Right ventricle myocardium inferior (tissue), 1 donor: Measurements from ENCODE around the gene MASP2. TPM values are rescaled to one million over a fixed set of nuclear protein-coding genes. Genes with fewer than 3 reads are reported as not detected.
"Not testable (repeated sequence)": the region's sequence is repeated elsewhere in the genome, so short reads cannot be mapped to it uniquely, and the experiment has no call there.

ENCODE experiments used
- ATAC-seq: fragments of 200-7000 bp; cut with Tn5 transposase; one replicate; pipeline ENCODE4 v1.9.1; 2020; ENCODE audit warnings: mild to moderate bottlenecking, moderate library complexity
- DNase-seq: peaks from one replicate; pipeline ENCODE4 v3.0.0; 2021; ENCODE audit errors: missing footprints
- intact Hi-C: fragments of 100-400 bp; cut with DNase I; formaldehyde crosslinking; loops from one replicate; pipeline ENCODE4 v1.11.0; 2022
- total RNA-seq: library from RNA; stranded (reverse); fragmentation: NEBNext Ultra II Directional; extraction: Animal tissue kit (Norgen Biotek cat#: 25700); gene quantifications from one replicate; pipeline ENCODE4 v1.2.1, GENCODE V29; 2021
- donor health status: DM: no; HTN: yes; CAD: no; lungs with severe emphysema.

MASP2 gene
- total RNA-seq, 1 donor from 2014 or later = not detected

- intact Hi-C loops = no loop called here
- no peak for ATAC-seq
- no peak for DNase-seq
Observed at GRCh38 chr1:11042995-11043874, 3.8 kb downstream of the MASP2 start.

- no peak for DNase-seq
- ATAC-seq = no peak
- intact Hi-C loops = no loop called here
Observed at GRCh38 chr1:11042065-11042464, 5.0 kb downstream of the MASP2 start.

GRCh38 chr1:11041048-11041447 lies 6.0 kb downstream of the MASP2 start:
- ATAC-seq (no peak), DNase-seq (no peak)
- intact Hi-C loops = no loop called here

- intact Hi-C loops, ATAC-seq, DNase-seq: not testable (repeated sequence)
Observed at GRCh38 chr1:11040105-11040429, 7.0 kb downstream of the MASP2 start.

DNA sequence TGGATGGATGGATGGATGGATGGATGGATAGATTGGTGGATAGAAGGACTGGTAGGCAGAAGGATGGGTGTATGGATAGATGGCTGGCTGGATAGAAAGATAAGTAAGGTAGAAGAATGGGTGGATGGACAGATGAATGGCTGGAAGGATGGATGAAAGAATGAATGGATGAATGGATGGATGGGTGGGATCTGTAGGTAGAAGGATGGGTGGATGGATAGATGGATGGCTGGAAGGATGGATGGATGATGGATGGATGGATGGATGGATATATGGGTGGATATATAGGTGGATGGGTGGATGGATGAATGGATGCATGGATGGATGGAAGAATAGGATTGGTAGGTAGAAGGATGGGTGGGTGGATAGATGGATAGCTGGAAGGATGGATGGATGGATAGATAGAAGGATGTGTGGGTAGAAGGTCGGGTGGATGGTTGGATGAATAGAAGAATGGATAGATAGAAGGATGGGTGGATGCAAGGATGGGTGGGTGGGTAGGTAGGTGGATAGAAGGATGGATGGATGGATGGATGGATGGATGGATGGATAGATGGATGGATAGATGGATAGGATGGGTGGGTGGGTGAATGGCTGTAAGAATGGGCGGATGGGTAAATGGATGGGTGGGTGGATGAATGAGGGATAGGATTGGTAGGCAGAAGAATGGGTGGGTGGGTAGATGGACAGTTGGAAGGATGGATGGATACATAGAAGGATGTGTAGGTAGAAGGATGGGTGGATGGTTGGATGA lies 7.5 kb downstream of the MASP2 start:
- intact Hi-C loops = no loop called here
- DNase-seq (no peak), ATAC-seq (no peak)

GRCh38 chr1:11037740-11038182 lies 9.3 kb downstream of the MASP2 start:
- ATAC-seq (peak; percentile 94), DNase-seq (peak; percentile 93)
- intact Hi-C loops = loop anchor here (1.0 kb wide), 1 partner anchor 605 kb away; no protein-coding TSS in a partner anchor

GRCh38 chr1:11037019-11037739 lies 9.9 kb downstream of the MASP2 start:
- ATAC-seq, DNase-seq: not testable (repeated sequence)
- intact Hi-C loops = loop anchor here (1.0 kb wide), 1 partner anchor 605 kb away; no protein-coding TSS in a partner anchor

GRCh38 chr1:11031624-11032262 lies 15.3 kb downstream of the MASP2 start:
- no peak for ATAC-seq
- DNase-seq = no peak
- intact Hi-C loops = no loop called here

- no peak for DNase-seq
- intact Hi-C loops = no loop called here
- no peak for ATAC-seq
Observed at GRCh38 chr1:11030865-11031264, 16.2 kb downstream of the MASP2 start.

DNA sequence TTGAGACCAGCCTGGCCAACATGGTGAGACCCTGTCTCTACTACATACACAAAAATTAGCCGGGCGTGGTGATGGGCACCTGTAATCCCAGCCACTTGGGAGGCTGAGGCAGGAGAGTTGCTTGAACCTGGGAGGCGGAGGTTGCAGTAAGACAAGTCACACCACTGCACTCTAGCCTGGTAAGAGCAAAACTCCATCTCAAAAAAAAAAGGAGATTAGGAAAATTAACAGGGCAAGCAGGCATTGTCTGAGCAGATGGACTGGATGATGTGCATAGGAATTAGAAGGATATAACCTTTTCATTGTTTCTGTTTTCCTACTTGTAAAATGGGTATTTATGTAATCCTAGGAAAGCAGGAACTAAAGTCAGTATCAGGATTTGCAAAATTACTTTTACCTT lies 19.0 kb downstream of the MASP2 start:
- DNase-seq (no peak), ATAC-seq (no peak)
- intact Hi-C loops = no loop called here

DNA sequence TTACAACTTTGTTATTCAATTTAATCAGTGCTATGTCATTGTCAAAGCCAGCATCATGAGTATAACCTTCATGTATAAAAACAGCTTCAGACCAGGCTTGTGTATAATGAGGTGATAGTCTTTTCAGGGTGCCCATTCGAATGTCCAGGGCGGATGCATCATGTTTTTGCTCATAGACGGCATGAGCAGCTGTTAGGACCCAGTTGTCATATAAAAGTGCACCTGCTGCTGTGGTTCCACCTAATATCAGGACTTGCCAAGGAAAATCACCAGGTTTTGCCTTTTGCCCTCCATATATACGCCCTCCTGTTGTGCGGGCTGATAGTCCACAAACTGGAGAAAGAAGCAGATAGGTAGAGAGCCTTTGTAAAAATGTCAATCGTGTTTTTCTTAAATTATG lies 19.7 kb downstream of the MASP2 start:
- ATAC-seq (no peak), DNase-seq (no peak)
- intact Hi-C loops = no loop called here

DNA sequence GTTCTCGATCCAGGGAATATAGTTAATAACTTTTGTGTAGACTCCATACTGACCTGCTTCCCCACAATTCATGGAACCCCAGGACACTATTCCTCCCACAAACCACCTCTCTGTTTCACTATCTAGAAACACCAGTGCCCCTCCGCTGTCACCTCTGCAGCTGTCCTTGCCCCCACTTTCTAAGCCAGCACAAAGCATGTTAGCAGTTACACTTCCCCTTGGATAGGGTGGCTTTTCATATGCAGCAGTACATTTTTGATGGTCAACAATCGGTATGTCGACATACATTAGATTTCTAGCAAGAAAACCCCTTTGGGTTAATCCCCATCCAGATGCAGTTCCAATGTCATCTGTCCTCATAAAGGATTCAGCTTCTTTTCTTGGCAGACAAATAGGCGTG lies 20.1 kb downstream of the MASP2 start:
- ATAC-seq (no peak), DNase-seq (no peak)
- intact Hi-C loops = no loop called here

- ATAC-seq (no peak), DNase-seq (no peak)
- intact Hi-C loops = no loop called here
Observed at GRCh38 chr1:11026052-11026451, 21.0 kb downstream of the MASP2 start.

DNA sequence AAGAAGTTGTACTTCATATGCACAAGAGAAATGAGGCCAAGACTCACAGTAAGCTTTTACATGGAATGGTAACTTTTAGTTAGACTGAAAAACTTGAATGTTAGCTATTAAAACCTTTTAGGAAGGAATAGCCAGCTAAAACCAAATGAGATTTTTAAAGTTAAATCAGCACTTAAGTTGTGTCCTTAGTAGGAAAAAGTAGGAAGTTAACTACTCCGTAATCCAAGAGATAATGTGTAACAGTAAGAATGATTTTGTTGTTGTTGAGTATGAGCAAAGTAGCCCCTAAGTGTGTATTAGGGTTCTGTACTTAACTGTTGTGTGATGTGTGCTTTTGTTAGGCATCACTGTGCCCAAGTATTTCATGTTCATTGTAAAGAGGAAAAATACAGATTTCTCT lies 21.4 kb downstream of the MASP2 start:
- intact Hi-C loops = no loop called here
- DNase-seq = no peak
- ATAC-seq = no peak

GRCh38 chr1:11024874-11025203 lies 22.2 kb downstream of the MASP2 start:
- no peak for DNase-seq
- intact Hi-C loops = no loop called here
- no peak for ATAC-seq

DNA sequence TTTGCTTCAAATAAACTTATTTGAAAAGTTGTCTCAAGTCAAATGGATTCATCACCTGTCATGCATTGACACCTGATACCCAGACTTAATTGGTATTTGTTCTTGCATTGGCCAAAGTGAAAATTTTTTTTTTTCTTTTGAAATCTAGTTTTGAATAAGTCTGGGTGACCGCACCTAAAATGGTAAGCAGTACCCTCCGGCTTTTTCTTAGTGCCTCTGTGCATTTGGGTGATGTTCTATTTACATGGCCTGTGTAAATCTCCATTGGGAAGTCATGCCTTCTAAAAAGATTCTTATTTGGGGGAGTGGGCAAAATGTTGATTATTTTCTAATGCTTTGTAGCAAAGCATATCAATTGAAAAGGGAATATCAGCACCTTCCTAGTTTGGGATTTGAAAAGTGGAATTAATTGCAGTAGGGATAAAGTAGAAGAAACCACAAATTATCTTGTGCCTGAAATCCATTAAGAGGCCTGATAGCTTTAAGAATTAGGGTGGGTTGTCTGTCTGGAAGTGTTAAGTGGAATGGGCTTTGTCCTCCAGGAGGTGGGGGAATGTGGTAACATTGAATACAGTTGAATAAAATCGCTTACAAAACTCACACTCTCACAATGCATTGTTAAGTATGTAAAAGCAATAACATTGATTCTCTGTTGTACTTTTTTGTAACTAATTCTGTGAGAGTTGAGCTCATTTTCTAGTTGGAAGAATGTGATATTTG lies 22.7 kb downstream of the MASP2 start:
- DNase-seq (no peak), ATAC-seq (no peak)
- intact Hi-C loops = no loop called here

GRCh38 chr1:11023201-11023600 lies 23.8 kb downstream of the MASP2 start:
- intact Hi-C loops = no loop called here
- no peak for DNase-seq
- ATAC-seq = no peak

GRCh38 chr1:11019971-11020370 lies 27.1 kb downstream of the MASP2 start:
- no peak for ATAC-seq

More at GRCh38 chr1:11019971-11020370, 27.1 kb downstream of the MASP2 start:
- intact Hi-C loops = no loop called here
- no peak for DNase-seq
